ENCODE measurements around the gene DBNDD2.

Gene DBNDD2

GRCh38 chr20:45407067-45407745 is 883 bp upstream of the DBNDD2 start:
- no peak for TF ChIP-seq CTCF (IDR thresholded peaks at IDR 0.05)
- peak overlapping the region; percentile 92 to 97 for H3K4me3 ChIP-seq
- H3K36me3 ChIP-seq = peaks cover 31 to 34% (median 33%) of the 10 kb centered on the region in 3 donors
- H3K27ac ChIP-seq = peak overlapping the region; percentile 97 to 99
- H3K4me1 ChIP-seq = peaks cover 0 to 46% (median 28%) of the 10 kb centered on the region in 4 donors
- intact Hi-C loops (cut with DNase I; ENCODE audit: low total_unique reads) = loop anchor here (5.0 kb wide), 1 partner anchor 35 kb away; no protein-coding TSS in a partner anchor
- no peaks in the 10 kb centered on the region for H3K27me3 ChIP-seq
- DNase-seq = peak; percentile 65 to 87
- H3K9me3 ChIP-seq = no peaks in the 10 kb centered on the region

GRCh38 chr20:45408646-45409213 is 641 bp downstream of the DBNDD2 start:
- H3K4me3 ChIP-seq = peak overlapping the region; percentile 92 to 97
- peak overlapping the region; percentile 97 to 99 for H3K27ac ChIP-seq
- intact Hi-C loops (cut with DNase I; ENCODE audit: low total_unique reads) = loop anchor here (5.0 kb wide), 1 partner anchor 36 kb away; no protein-coding TSS in a partner anchor
- H3K9me3 ChIP-seq = no peaks in the 10 kb centered on the region
- peak in 1 of 2 donors; percentile 44 for DNase-seq
- peaks cover 0 to 46% (median 28%) of the 10 kb centered on the region in 4 donors for H3K4me1 ChIP-seq
- peaks cover 31 to 42% (median 40%) of the 10 kb centered on the region in 3 donors for H3K36me3 ChIP-seq
- H3K27me3 ChIP-seq = no peaks in the 10 kb centered on the region
- no peak for TF ChIP-seq CTCF (IDR thresholded peaks at IDR 0.05)

- H3K4me1 ChIP-seq = peaks cover 0 to 41% (median 28%) of the 10 kb centered on the region in 4 donors
- H3K9me3 ChIP-seq = no peaks in the 10 kb centered on the region
- intact Hi-C loops (cut with DNase I; ENCODE audit: low total_unique reads) = loop anchor here (5.0 kb wide), 1 partner anchor 37 kb away; no protein-coding TSS in a partner anchor
- no peak for TF ChIP-seq CTCF (IDR thresholded peaks at IDR 0.05)
- peak overlapping the region in 1 of 2 donors; percentile 97 for H3K4me3 ChIP-seq
- peaks cover 31 to 42% (median 40%) of the 10 kb centered on the region in 3 donors for H3K36me3 ChIP-seq
- H3K27me3 ChIP-seq = no peaks in the 10 kb centered on the region
- no peak for DNase-seq
- peak overlapping the region; percentile 51 to 99 for H3K27ac ChIP-seq
Observed at GRCh38 chr20:45409521-45410272, 1.6 kb downstream of the DBNDD2 start.

GRCh38 chr20:45410887-45411286 is 2.8 kb downstream of the DBNDD2 start:
- Histone ChIP-seq H3K27me3 (no peaks in the 10 kb centered on the region), H3K36me3 (peaks cover 31 to 42% (median 40%) of the 10 kb centered on the region in 3 donors), H3K9me3 (no peaks in the 10 kb centered on the region), H3K27ac (peak overlapping the region; percentile 13 to 99), H3K4me3 (no peak overlapping the region), H3K4me1 (peaks cover 0 to 46% (median 29%) of the 10 kb centered on the region in 4 donors)
- intact Hi-C loops (cut with DNase I; ENCODE audit: low total_unique reads) = no loop called here
- TF ChIP-seq CTCF (IDR thresholded peaks at IDR 0.05) = no peak
- no peak for DNase-seq

GRCh38 chr20:45412653-45413052 is 4.6 kb downstream of the DBNDD2 start:
- H3K36me3 ChIP-seq = peaks cover 31 to 42% (median 40%) of the 10 kb centered on the region in 3 donors
- no peaks in the 10 kb centered on the region for H3K27me3 ChIP-seq
- H3K27ac ChIP-seq = peak overlapping the region in 1 of 2 donors; percentile 99
- H3K4me1 ChIP-seq = peaks cover 0 to 59% (median 41%) of the 10 kb centered on the region in 4 donors
- intact Hi-C loops (cut with DNase I; ENCODE audit: low total_unique reads) = no loop called here
- TF ChIP-seq CTCF (IDR thresholded peaks at IDR 0.05) = no peak
- H3K9me3 ChIP-seq = no peaks in the 10 kb centered on the region
- no peak for DNase-seq
- no peak overlapping the region for H3K4me3 ChIP-seq
